Hepatocyte (in vitro differentiated cells): ENCODE measurements around the gene TRHDE.

ENCODE experiments used
- EZH2 ChIP-seq: fragments of 200-600 bp; sonication (generic); IDR thresholded peaks from 2 replicates; pipeline ENCODE4 v1.6.1; 2016; ENCODE audit warnings: antibody characterized with exemption, mild to moderate bottlenecking, borderline replicate concordance
- EZH2phosphoT487 ChIP-seq: fragments of 200-600 bp; sonication (generic); IDR thresholded peaks from one replicate; pipeline ENCODE4 v1.6.1; 2018; ENCODE audit warnings: antibody characterized with exemption, mild to moderate bottlenecking, low read depth, moderate library complexity; ENCODE audit not compliant: unreplicated experiment, severe bottlenecking
- TF ChIP-seq, protein P1 (sequence below): fragments of 200-600 bp; sonication (generic); IDR thresholded peaks from 2 replicates; pipeline ENCODE4 v1.5.1; 2016; ENCODE audit warnings: antibody characterized with exemption, mild to moderate bottlenecking; ENCODE audit not compliant: poor library complexity

- TF ChIP-seq, protein P1, sequence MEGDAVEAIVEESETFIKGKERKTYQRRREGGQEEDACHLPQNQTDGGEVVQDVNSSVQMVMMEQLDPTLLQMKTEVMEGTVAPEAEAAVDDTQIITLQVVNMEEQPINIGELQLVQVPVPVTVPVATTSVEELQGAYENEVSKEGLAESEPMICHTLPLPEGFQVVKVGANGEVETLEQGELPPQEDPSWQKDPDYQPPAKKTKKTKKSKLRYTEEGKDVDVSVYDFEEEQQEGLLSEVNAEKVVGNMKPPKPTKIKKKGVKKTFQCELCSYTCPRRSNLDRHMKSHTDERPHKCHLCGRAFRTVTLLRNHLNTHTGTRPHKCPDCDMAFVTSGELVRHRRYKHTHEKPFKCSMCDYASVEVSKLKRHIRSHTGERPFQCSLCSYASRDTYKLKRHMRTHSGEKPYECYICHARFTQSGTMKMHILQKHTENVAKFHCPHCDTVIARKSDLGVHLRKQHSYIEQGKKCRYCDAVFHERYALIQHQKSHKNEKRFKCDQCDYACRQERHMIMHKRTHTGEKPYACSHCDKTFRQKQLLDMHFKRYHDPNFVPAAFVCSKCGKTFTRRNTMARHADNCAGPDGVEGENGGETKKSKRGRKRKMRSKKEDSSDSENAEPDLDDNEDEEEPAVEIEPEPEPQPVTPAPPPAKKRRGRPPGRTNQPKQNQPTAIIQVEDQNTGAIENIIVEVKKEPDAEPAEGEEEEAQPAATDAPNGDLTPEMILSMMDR: no peak
- TF ChIP-seq EZH2: no peak
- TF ChIP-seq EZH2phosphoT487: no peak
Measured at GRCh38 chr12:72295101-72295500, 22.9 kb downstream of the TRHDE start.
